ENCODE results near the gene GASK1A. TPM values are rescaled to one million over a fixed set of nuclear protein-coding genes. Genes with fewer than 3 reads are reported as not detected.

The GASK1A gene
- total and polyA plus RNA-seq, 2 of the 4 experiments (the other 2 are of a cell fraction) = 0.18 to 0.19 TPM

DNA sequence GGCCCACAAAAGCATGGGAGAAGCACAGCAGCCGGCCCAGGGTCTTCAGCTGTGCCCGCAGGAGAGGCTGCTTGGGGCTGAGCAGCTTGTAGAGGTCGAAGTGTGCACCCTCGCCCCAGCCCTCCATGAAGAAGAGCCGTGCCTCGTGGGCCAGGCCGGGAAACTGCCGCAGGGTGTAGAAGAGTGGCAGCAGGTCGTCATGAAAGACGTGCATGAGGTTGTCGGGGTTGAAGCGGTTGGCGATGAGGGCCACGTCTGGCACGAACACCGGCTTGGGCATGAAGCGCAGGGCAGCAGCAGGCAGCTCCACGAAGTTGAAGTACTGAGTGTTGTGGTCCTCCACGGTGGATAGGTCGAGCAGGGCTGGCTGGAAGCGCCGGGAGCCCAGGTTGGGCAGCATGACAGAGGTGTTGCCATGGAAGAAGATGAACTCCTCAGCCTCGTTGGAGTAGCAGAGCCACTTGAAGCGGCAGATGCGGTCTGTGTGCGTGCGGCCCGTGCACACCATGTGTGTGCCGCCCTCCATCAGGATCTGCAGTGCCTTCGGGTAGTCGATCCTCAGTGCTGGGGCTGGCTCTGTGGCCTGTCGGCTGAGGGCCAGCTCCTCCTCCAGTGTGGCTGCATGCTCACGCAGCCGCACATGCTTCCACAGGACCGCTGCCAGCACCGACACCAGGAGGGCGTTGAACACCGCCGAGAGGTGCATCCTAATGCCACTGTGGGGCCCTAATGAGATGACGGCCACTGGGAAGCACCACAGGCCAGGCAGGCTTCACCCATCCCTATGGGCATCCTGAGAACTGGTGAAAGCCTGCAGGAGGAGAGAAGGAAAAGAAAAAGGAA lies 101.8 kb downstream of the GASK1A start (continued):
- no peak for TF ChIP-seq SMC3 (IDR thresholded peaks at IDR 0.05; ENCODE audit: low read depth, low read length)

DNA sequence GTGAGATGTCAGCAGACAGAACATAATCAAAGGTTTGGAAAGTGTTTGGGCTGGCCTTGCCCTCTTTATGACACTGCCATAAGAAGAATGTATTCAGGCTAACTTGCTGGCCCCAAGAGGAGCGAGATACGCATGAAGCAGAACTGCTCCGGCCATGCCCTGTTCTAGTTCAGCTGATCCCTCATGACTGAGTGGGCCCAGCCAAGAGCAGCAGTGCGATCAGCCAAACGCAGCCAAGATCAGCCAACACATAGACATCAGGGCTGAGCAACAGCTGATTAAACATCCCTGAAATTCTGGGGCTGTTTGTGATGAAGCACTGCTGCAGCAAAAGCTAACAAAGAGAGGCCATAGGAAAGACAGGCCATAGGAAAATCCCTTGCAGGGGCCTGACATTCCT lies 102.7 kb downstream of the GASK1A start:
- Histone ChIP-seq H4K5ac (ENCODE audit: low read depth, low read length) (no peak overlapping the region), H2AK5ac (ENCODE audit: low read depth, low read length) (no peak overlapping the region), H3K79me1 (ENCODE audit: low read depth in 1 of 2, low read length in 2 of 2) (no peaks in the 10 kb centered on the region), H3K4me3 (ENCODE audit: insufficient read depth, low read depth, low read length) (no peak overlapping the region), H3K9ac (ENCODE audit: low read depth, low read length) (no peak overlapping the region), H3K4me1 (ENCODE audit: control insufficient read depth, insufficient read depth, low read length) (no peaks in the 10 kb centered on the region), H3K36me3 (ENCODE audit: control insufficient read depth, insufficient read depth, low read length) (peaks cover 11% of the 10 kb centered on the region; the same call in 1 of the 2 replicates), H3K4me2 (ENCODE audit: low read depth, low read length) (no peak overlapping the region), H2BK15ac (ENCODE audit: low read depth, low read length) (no peak overlapping the region), H4K91ac (ENCODE audit: insufficient read depth, low read depth, low read length) (no peak overlapping the region), H4K8ac (ENCODE audit: low read depth in 2 of 2, low read length in 2 of 2) (no peak overlapping the region), H3K27ac (ENCODE audit: insufficient read depth, low read length) (no peak overlapping the region), H3K18ac (ENCODE audit: low read depth, low read length) (no peak overlapping the region), H3K56ac (ENCODE audit: extremely low read depth, insufficient read depth, low read length) (no peak overlapping the region), H2AFZ (replicated peaks; ENCODE audit: low read length, poor library complexity) (no peak overlapping the region), H2AK9ac (replicated peaks; ENCODE audit: low read depth, low read length, poor library complexity) (no peak overlapping the region), H2BK5ac (ENCODE audit: low read depth, low read length, poor library complexity, severe bottlenecking) (no peak overlapping the region), H2BK120ac (ENCODE audit: low read depth, low read length) (no peak overlapping the region), H3K9me1 (ENCODE audit: insufficient read depth, low read length) (no peaks in the 10 kb centered on the region), H3K14ac (replicated peaks; ENCODE audit: low read depth, low read length) (no peak overlapping the region), H3K4ac (ENCODE audit: low read depth, low read length) (no peak overlapping the region), H3K9me3 (ENCODE audit: control insufficient read depth, insufficient read depth, low read length) (no peaks in the 10 kb centered on the region), H3K27me3 (ENCODE audit: control insufficient read depth, insufficient read depth, low read length) (no peaks in the 10 kb centered on the region), H3K23ac (ENCODE audit: low read depth, low read length) (no peak overlapping the region), H4K20me1 (ENCODE audit: insufficient read depth, low read length) (no peaks in the 10 kb centered on the region), H2BK20ac (ENCODE audit: low read depth, low read length) (no peak overlapping the region)
- ChIA-PET POLR2A (ENCODE audit: unreplicated experiment) (interaction anchor here (0.6 kb wide), 1 partner anchor 94 kb away, joined by 3 read pairs; no protein-coding TSS in a partner anchor), CTCF (no interaction called here)
- no peak for DNase-seq
- BruUV-seq (replicated peaks) = no TSS peak
- intact Hi-C loops (cut with micrococcal nuclease) = no loop called here
- in situ Hi-C loops (cut with MboI; ENCODE audit: low sequenced_read_pairs) = no loop called here
- WGBS, 2 experiments (ENCODE audit: extremely low coverage in 2 of 2, insufficient read length in 1 of 2) = 90% methylated on average over 2 of the region's 5 CpGs; no CpG with 5 or more reads in 1 of the 2 experiments
- dilution Hi-C loops (cut with HindIII; ENCODE audit: low sequenced_read_pairs, unreplicated experiment) = no loop called here
- ATAC-seq (ENCODE audit: low read depth) = no peak
- no peak for TF ChIP-seq MXI1 (IDR thresholded peaks at IDR 0.05; ENCODE audit: borderline replicate concordance, low read depth, low read length)
- no peak for TF ChIP-seq USF2 (IDR thresholded peaks at IDR 0.05; ENCODE audit: low read depth, low read length)
- no peak for TF ChIP-seq NFE2L2 (IDR thresholded peaks at IDR 0.05; ENCODE audit: low read depth, low read length)
- TF ChIP-seq RAD21 (IDR thresholded peaks at IDR 0.05; ENCODE audit: low read length) = no peak

All from IMR-90 (cell line).